HepG2 (cell line): ENCODE data around the gene ITGB8.

Experiments used
- MEIS2 ChIP-seq: sonication (generic); formaldehyde crosslinking; IDR thresholded peaks from 2 replicates; pipeline ENCODE4 v1.9.0; 2021; ENCODE audit warnings: mild to moderate bottlenecking, missing genetic modification reagents
- SP2 ChIP-seq: sonication (generic); formaldehyde crosslinking; IDR thresholded peaks from 2 replicates; pipeline ENCODE4 v1.5.1; 2020; ENCODE audit warnings: mild to moderate bottlenecking, missing genetic modification reagents

GRCh38 chr7:20417260-20417659 lies 86.6 kb downstream of the ITGB8 start:
- TF ChIP-seq MEIS2 (CRISPR knock-in tag) (no peak), SP2 (CRISPR knock-in tag) (no peak)
